ENCODE data around the gene HIF1A.
A peak's percentile ranks its signal among the peaks of the same experiment; 100 is the strongest.
"Not testable (repeated sequence)": the region's sequence is repeated elsewhere in the genome, so short reads cannot be mapped to it uniquely, and the experiment has no call there.

HIF1A gene

GRCh38 chr14:61694830-61695694 is at the start of gene HIF1A:
Gene HIF1A (plus strand): TSS chr14:61695513. CDS start chr14:61695805, 292 bp downstream.
- DNase-seq = peak; percentile 97

- DNase-seq = no peak
Observed at GRCh38 chr14:61646366-61647116, 48.8 kb upstream of the HIF1A start.

- DNase-seq = no peak
Observed at GRCh38 chr14:61647704-61648103, 47.6 kb upstream of the HIF1A start.

GRCh38 chr14:61648377-61648776 is 46.9 kb upstream of the HIF1A start:
- no peak for DNase-seq

- DNase-seq = no peak
Observed at GRCh38 chr14:61649283-61649682, 46.0 kb upstream of the HIF1A start.

- no peak for DNase-seq
Observed at GRCh38 chr14:61651355-61651754, 44.0 kb upstream of the HIF1A start.

GRCh38 chr14:61652526-61653262 is 42.6 kb upstream of the HIF1A start:
- DNase-seq = no peak

- DNase-seq = no peak
Observed at GRCh38 chr14:61653507-61653906, 41.8 kb upstream of the HIF1A start.

- DNase-seq = no peak
Observed at GRCh38 chr14:61654026-61654425, 41.3 kb upstream of the HIF1A start.

GRCh38 chr14:61655777-61656176 is 39.5 kb upstream of the HIF1A start:
- no peak for DNase-seq

GRCh38 chr14:61656341-61656740 is 39.0 kb upstream of the HIF1A start:
- no peak for DNase-seq

- not testable (repeated sequence) for DNase-seq
Observed at GRCh38 chr14:61658111-61658510, 37.2 kb upstream of the HIF1A start.

- DNase-seq = no peak
Observed at GRCh38 chr14:61659582-61659981, 35.7 kb upstream of the HIF1A start.

- no peak for DNase-seq
Observed at GRCh38 chr14:61661471-61662400, 33.6 kb upstream of the HIF1A start.

GRCh38 chr14:61662437-61663311 is 32.6 kb upstream of the HIF1A start:
- DNase-seq = peak; percentile 75

- DNase-seq = no peak
Observed at GRCh38 chr14:61663312-61663979, 31.9 kb upstream of the HIF1A start.

- peak; percentile 19 for DNase-seq
Observed at GRCh38 chr14:61668282-61668681, 27.0 kb upstream of the HIF1A start.

- no peak for DNase-seq
Observed at GRCh38 chr14:61670576-61670975, 24.7 kb upstream of the HIF1A start.

- no peak for DNase-seq
Observed at GRCh38 chr14:61671082-61671481, 24.2 kb upstream of the HIF1A start.

GRCh38 chr14:61672796-61673195 is 22.5 kb upstream of the HIF1A start:
- no peak for DNase-seq

- DNase-seq = no peak
Observed at GRCh38 chr14:61673305-61673704, 22.0 kb upstream of the HIF1A start.
